Fibroblast of peridontal ligament (primary cell): ENCODE measurements around the gene C3orf20.

Experiments
- DNase-seq: peaks from one replicate; pipeline ENCODE4 v3.0.0-alpha.2; 2010; ENCODE audit errors: extremely low read depth

The C3orf20 gene

GRCh38 chr3:14650193-14650592, 24.7 kb upstream of the C3orf20 start:
- DNase-seq, result no peak

DNA sequence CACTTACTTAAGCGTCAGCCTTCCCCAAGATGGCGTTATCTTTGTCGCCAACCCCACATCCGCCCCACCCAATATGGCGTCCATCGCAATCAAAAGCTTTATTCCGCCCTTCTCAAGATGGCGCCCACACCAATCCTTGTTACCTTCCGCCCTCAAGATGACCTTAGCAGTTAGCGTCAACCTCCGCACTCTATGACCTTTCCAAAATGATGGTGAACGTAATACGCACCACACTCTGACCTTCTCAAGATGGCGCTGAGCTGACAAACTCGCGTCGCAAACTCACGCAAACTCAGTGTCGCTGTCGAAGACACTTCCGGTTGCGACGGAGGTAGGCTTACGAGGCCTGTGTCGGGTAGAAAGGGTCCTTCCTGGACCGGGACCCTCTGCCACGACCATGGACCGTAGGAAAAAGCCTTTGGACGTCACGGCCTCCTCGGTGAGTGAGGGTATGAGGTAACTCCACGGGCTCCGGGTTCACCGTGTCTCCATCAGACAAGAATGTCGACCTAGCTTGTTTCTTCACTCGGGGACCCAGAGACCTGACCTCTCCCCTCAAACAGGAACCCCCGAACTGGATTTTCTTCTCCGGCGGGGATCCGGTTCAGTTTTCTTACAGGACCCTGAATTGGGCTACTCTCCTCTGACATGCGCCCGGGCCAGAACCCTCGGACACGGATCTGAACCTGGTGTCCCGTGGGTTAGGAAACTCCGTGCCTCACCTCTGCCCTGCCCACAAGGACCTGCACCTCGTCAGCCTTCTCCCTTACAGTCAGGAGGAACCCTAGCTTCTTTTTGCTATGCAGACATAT, 23.3 kb upstream of the C3orf20 start, which contains the start of gene CCDC174:
Gene CCDC174 (plus strand): TSS at position 323 of the 812 bp plus-strand sequence. CDS start 75 bp downstream, at position 398.
- DNase-seq, result peak; percentile 100

DNA sequence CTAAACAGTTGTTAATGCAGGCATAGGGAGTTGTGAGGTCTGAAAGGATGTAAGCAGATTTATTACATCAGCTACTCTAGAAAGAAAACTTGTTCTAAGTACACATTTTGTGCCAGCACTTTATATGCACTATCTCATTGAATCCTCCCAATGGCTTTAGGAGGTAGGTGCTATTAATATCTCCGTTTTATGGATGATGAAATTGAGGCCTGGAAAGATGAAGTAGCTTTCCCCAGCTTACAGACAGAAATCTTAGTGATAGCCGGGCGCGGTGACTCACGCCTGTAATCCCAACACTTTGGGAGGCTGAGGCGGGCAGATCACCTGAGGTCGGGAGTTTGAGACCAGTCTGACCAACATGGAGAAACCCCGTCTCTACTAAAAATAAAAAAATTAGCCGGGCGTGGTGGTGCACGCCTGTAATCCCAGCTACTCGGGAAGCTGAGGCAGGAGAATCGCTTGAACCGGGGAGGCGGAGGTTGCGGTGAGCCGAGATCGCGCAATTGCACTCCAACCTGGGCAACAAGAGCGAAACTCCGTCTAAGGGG, 22.5 kb upstream of the C3orf20 start:
- DNase-seq, result peak; percentile 25

DNA sequence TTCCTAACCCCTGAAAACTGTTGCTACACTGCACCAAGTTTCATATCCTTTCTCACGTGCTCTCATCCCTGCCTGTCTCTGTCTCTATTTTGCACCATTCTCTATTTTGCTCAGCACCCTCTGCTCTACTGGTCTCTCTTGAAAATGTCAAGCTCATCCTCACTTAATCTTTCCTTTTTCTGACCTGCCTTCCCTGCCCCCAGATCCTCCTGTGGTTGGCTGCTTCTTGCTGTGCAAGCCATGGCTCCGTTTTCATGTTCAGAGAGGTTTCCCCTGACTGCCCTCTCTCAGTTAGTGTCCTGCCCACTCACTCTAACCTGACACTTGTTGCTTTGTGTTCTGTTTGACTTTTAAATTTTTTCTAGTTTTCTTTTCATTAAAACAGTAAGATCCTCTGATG, 17.4 kb upstream of the C3orf20 start:
- DNase-seq, result no peak

GRCh38 chr3:14658978-14659377, 16.0 kb upstream of the C3orf20 start:
- no peak for DNase-seq

GRCh38 chr3:14660942-14661341, 14.0 kb upstream of the C3orf20 start:
- DNase-seq, result no peak

DNA sequence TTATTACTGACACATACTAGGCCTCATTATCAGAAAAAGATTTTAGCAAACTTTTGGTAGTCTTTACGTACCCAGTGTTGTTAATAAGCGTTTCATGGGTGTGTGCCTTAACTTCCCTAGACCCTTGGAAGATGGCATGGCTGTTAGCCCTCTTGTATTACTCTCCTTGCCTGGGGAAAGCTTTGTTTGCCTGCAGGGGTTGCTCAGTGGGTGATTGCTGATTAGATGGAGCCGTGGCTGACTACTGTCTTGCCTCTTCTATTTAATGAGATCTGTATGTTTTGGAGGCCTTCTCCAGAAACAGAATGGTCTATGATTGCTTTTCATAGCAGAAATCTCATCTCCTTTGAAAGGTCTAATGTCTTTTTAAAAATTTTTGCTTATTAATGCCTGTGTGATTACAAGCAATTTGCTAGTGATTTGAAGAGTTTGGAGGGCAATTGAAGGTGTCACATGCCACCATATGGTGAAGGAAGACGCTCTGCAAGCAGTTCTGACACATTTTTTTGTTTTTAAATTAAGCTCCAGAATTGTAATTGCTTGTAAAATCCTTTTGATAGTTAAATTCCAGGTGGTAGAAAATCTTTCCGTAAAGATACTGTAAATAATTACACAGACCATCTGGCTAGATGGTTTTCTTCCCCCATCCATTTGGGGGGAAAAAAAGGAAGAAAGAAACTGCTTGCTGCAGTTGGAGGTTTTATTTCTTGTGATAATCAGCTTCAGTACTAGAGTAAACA, 11.4 kb upstream of the C3orf20 start:
- no peak for DNase-seq

- no peak for DNase-seq
Measured at GRCh38 chr3:14664170-14664569, 10.8 kb upstream of the C3orf20 start.

DNA sequence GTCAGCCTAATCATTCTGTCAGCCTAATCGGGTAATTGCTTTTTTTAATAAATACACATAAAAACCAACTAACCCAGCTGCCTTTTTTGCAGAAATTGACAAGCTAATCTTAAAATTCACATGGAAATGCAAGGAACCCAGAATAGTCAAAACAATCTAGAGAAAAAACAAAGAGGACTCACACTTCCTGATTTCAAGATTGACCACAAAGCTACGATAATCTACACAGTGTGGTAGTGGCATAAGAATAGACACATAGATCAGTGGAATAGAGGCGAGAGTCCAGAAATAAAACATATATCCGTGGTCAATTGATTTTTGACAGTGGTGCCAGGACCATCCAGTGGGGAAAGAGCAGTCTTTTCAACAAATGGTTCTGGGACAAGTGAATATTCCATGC, 2.4 kb upstream of the C3orf20 start:
- no peak for DNase-seq

DNA sequence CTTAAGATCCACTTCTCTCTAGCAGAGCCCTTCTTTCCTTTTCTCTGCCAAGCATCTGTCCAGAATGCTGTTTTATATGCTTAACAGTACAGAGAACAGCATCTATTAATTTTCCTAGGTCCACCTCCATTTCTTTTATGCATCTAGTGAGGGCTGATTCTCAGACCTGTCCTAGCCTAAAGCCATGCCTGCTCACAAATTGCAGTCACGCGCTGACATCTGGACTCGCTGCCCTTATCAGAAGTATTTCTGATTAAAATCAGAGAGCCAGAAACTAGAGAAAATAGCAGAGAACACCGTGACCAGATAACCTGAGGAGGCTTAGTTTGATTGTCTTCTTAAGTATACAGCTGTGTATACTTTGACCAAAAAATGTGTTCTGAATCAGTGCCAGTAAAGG, 1.9 kb downstream of the C3orf20 start:
- no peak for DNase-seq

DNA sequence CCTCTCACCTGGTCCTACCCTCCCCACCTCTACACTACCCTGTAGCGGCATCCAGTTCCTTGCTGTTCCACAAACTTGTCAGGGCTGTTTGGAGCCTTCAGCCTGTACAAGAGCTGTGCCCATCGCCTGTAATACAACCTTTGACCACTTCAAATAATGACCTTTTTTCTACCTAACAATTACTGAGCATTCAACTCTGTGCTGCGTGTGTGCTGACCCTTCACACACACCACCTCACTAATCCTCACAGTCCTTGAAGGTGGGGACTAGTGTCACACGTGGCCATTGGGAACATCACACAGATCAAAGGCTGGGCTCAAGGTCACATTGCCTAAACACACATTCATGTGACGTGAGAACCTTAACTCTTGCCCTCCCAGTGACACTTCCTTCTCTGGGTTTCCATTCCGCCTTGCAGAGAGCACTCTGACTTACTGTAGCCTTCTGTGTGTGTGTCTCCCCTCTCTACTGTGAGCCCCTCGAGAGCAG, 3.1 kb downstream of the C3orf20 start:
- no peak for DNase-seq

GRCh38 chr3:14680115-14680514, 5.2 kb downstream of the C3orf20 start:
- DNase-seq, result no peak

- DNase-seq, result peak; percentile 2
Measured at GRCh38 chr3:14680716-14681115, 5.8 kb downstream of the C3orf20 start.

DNA sequence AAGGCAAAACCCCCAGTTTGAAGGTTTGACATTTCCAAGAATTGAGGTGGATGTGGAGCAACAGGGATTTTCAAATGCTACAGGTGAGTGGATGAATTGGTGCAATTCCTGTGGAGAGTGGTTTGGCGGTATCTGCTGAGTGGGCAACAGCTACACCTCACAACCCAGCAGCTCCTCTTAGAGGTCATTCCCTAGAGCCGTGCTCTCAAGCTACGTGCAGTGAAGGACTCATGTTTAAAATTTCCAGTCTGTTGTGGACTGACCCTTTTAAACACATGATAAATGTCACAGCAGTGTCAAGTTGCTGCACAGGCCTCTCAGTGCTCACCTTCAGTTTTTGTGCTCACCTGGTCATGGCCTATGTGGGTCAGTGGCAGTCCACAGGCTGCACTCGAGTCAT, 9.5 kb downstream of the C3orf20 start:
- DNase-seq, result no peak

DNA sequence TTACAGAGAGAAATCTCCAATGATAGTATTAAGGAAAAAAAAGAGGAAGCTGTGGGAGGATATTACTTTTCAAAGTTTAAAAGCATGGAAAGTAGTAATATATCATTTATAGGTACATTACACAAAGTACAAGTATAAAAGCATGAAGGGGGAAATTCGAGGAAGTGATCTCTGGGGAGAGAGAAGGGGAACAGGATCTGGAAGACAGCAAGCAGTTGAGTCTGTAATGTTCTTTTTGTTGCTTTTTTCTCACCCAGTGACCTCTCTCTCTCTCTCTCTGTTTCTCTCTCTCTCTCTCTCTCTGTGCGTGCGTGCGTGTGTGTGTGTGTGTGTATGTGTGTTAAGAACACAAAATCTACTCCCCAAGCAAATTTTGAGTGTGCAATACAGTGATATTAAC, 10.2 kb downstream of the C3orf20 start:
- no peak for DNase-seq

DNA sequence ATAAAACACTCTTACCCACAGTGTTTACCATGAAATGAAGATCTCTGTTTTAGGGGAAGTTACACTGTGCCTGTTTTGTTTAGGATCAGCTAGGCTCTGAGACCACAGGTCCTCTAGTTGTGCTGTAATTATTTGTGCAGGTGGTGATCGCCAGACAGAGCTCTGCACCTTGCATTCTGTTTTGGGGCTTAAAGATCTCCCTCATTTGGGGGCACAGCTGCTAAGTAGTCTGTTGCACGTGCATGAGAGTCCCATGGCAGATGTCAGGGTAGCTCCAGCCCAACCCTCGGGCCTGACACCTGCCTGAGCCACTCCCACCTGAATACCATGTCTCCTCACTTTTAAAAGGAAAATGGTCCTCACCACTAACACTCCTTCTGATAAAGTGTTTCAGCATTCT, 12.4 kb downstream of the C3orf20 start:
- no peak for DNase-seq

DNA sequence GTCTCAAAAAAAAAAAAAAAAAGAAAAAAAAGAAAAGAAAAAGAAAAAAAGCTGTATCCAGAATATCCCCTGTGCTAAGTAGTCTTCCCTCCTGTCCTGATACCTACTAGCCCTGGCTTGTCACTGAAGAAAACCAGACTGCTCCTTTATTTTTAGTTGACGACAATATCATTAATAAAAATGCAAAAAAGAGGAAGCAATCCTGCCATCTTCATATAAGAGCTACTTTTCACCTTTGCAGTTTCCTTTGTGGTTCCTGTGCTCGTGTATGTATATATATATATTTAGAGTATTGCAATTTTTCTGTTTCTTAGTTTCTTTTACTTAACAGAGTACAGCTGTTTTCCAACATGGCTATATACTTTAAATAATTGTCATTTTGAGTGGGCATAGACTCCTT, 13.6 kb downstream of the C3orf20 start:
- no peak for DNase-seq

- no peak for DNase-seq
Measured at GRCh38 chr3:14689247-14689980, 14.5 kb downstream of the C3orf20 start.

DNA sequence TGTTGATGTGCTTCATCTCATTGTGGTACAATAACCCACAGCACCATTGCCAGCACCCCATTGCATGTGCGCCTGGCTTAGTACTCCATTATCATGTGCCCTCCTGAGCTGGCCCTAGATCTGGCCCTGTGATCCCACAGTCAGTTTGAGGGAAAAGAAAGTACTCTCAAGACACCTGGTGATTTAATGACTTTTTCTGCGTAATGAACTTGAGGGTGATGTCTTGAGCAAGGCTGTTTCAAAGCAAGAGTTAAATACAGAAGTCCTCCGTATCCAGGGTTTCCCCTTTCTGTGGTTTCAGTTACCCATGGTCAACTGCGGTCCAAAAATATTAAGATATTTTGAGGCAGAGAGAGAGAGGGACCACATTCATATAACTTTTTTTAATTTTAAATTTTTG, 16.3 kb downstream of the C3orf20 start:
- DNase-seq, result no peak

DNA sequence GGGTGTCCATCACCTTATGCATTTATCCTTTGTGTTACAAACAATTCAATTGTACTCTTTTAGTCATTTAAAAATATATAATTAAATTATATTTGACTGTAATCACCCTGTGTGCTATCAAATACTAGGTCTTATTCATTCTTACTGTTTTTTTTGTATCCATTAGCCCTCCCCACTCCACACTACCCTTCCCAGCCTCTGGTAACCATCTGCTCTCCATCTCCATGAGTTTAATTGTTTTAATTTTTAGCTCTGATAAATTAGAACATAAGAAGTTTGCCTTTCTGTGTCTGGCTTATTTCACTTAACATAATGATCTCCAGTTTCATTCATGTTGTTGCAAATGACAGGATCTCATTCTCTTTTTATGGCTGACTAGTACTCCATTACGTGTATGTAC, 16.8 kb downstream of the C3orf20 start:
- DNase-seq, result no peak

GRCh38 chr3:14698601-14699244, 23.8 kb downstream of the C3orf20 start:
- DNase-seq, result no peak

DNA sequence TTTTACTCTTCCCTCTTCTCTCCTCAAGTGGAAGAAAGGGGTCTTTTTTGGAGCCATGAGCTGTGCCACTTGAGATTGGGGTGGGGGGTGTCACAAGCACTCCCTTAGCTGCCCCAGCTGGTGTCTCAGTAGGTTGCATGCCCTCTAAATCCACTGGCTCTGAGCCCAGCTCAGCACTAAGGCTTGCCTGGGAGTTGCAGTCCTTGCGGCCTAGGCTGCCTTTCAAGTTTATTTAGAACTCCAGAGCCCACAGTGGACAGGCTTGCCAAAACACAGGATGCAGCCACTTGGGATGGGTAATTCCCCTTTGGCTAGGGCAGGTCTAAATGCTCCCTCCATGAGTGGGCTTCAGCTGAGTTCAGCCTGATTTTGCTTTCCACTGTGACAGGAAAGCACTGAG, 24.7 kb downstream of the C3orf20 start:
- DNase-seq, result no peak
